GM12878 (cell line): ENCODE measurements around the gene ACYP2. TPM values are rescaled to one million over a fixed set of nuclear protein-coding genes. Genes with fewer than 3 reads are reported as not detected.

Experiments
- ATAC-seq: fragments of 200-7000 bp; cut with Tn5 transposase; 3 replicates; pipeline ENCODE4 v1.9.1; 2020; ENCODE audit warnings: mild to moderate bottlenecking, moderate library complexity
- BruUV-seq: library from RNA; stranded (reverse); fragments of 400-500 nt; replicated peaks from 2 replicates; lab custom pipeline; 2021; lab: Mats Ljungman, UMichigan
- CTCF ChIA-PET: fragments of 300-600 bp; sonication (Branson Sonifier 250); formaldehyde crosslinking; extraction: SDS; loops from one replicate; lab custom pipeline; 2021; ENCODE audit warnings: inconsistent platforms; lab: Yijun Ruan, JAX
- POLR2A ChIA-PET: fragments of 350-600 bp; formaldehyde crosslinking; extraction: SDS; loops from one replicate; lab custom pipeline; 2021; ENCODE audit warnings: inconsistent platforms; lab: Charles Lee
- RAD21 ChIA-PET: fragments of 300-600 bp; sonication (Branson Sonifier 250); formaldehyde crosslinking; loops from one replicate; lab custom pipeline; 2023; ENCODE audit warnings: antibody characterized with exemption; ENCODE audit not compliant: unreplicated experiment; lab: Charles Lee
- SMC1A ChIA-PET: fragments of 300-600 bp; sonication (Branson Sonifier 250); formaldehyde crosslinking; loops from one replicate; lab custom pipeline; 2023; ENCODE audit not compliant: unreplicated experiment, uncharacterized antibody; lab: Charles Lee
- DNase-seq: peaks from one replicate; pipeline ENCODE4 v3.0.0-alpha.2; 2011; ENCODE audit warnings: low read depth, low spot score
- FAIRE-seq: peaks from 3 replicates; lab custom pipeline; 2011; peaks lifted over from hg19 to GRCh38; lab: Jason Lieb, UNC
- H2AFZ ChIP-seq: 2 replicates; pipeline ENCODE4 v1.6.0; 2011; ENCODE audit warnings: low read depth, low read length, control low read depth; ENCODE audit not compliant: control insufficient read depth
- H3K27ac ChIP-seq: 2 replicates; pipeline ENCODE4 v1.5.1; 2011; ENCODE audit warnings: control low read depth; ENCODE audit not compliant: control insufficient read depth, insufficient read depth
- H3K27me3 ChIP-seq, 2 experiments: replicated peaks in 1 of 2; 2 replicates each; pipeline versions ENCODE4 v1.6.0 to v1.6.1; 2011; ENCODE audit warnings: low read length in 1 of 2; ENCODE audit not compliant: control insufficient read depth in 2 of 2, insufficient read depth in 2 of 2
- H3K36me3 ChIP-seq, 2 experiments: 2 replicates each; pipeline ENCODE4 v1.5.1; 2011; ENCODE audit warnings: low read length in 1 of 2; ENCODE audit not compliant: control insufficient read depth in 2 of 2, insufficient read depth in 2 of 2
- H3K4me1 ChIP-seq: 2 replicates; pipeline ENCODE4 v1.6.1; 2011; ENCODE audit warnings: mild to moderate bottlenecking, low read length, moderate library complexity, mixed read lengths; ENCODE audit not compliant: control insufficient read depth, insufficient read depth
- H3K4me2 ChIP-seq: 2 replicates; pipeline ENCODE4 v1.6.0; 2011; ENCODE audit warnings: control low read depth; ENCODE audit not compliant: control insufficient read depth, insufficient read depth
- H3K4me3 ChIP-seq: fragments of 200-600 bp; sonication (generic); 2 replicates; pipeline ENCODE4 v1.5.1; 2016
- H3K79me2 ChIP-seq: 2 replicates; pipeline ENCODE4 v1.6.0; 2011; ENCODE audit warnings: low read length; ENCODE audit not compliant: control insufficient read depth, insufficient read depth
- H3K9ac ChIP-seq: 2 replicates; pipeline ENCODE4 v1.8.0; 2011; ENCODE audit warnings: low read length, control low read depth, mixed read lengths; ENCODE audit not compliant: control insufficient read depth, insufficient read depth
- H3K9me3 ChIP-seq: replicated peaks from 3 replicates; pipeline ENCODE4 v1.5.1; 2011; ENCODE audit warnings: mild to moderate bottlenecking, low read length; ENCODE audit not compliant: control insufficient read depth, insufficient read depth
- H4K20me1 ChIP-seq: 2 replicates; pipeline ENCODE4 v1.6.0; 2011; ENCODE audit not compliant: control insufficient read depth, insufficient read depth
- CUX1 ChIP-seq: IDR thresholded peaks from 2 replicates; pipeline ENCODE4 v1.6.1; 2012; ENCODE audit warnings: improper control_type of control experiment, low read depth, low read length; ENCODE audit not compliant: insufficient replicate concordance
- GATAD2B ChIP-seq: fragments of 450-650 bp; conservative IDR thresholded peaks from 2 replicates; pipeline ENCODE4 v1.6.1; 2017; ENCODE audit warnings: low read depth, mild to moderate bottlenecking, moderate library complexity
- RUNX3 ChIP-seq: IDR thresholded peaks from 2 replicates; pipeline ENCODE4 v1.6.1; 2012; ENCODE audit warnings: low read length, inconsistent platforms
- SMAD5 ChIP-seq: IDR thresholded peaks from 2 replicates; pipeline ENCODE4 v1.6.1; 2016; ENCODE audit warnings: antibody characterized with exemption, low read depth
- ZNF274 ChIP-seq: IDR thresholded peaks from one replicate; pipeline ENCODE4 v1.8.0; 2011; ENCODE audit not compliant: insufficient read length, insufficient read depth
- WGBS: methylation state at CpG from one replicate; pipeline ENCODE4 v1.1.6; 2016; ENCODE audit warnings: low lambda C conversion rate; ENCODE audit not compliant: insufficient replicate concordance, insufficient coverage; ENCODE audit errors: missing lambda C conversion rate; 5-methylcytosine and 5-hydroxymethylcytosine counted together
- in situ Hi-C: fragments of 300-500 bp; cut with MboI; formaldehyde crosslinking; loops from 9 replicates; pipeline ENCODE4 v1.14.3; 2018; ENCODE audit warnings: mixed read lengths
- intact Hi-C: fragments of 100-400 bp; cut with micrococcal nuclease; formaldehyde crosslinking; loops from one replicate; pipeline ENCODE4 v1.14.2; 2022; ENCODE audit not compliant: unreplicated experiment
- polyA plus RNA-seq, 11 experiments: library from polyadenylated mRNA; depleted of rRNA in 4 of 11; unstranded in 6 of 11; stranded (reverse) in 5 of 11; fragments of >200 nt; fragmentation: Nextera tagmentation in 4 of 11; fragmentation: Illumina TruSeq in 1 of 11; extraction: Ambion mirVana in 4 of 11; extraction: Trizol in 1 of 11; gene quantifications; 1 replicate in 1 of 11; 2 replicates in 10 of 11; pipeline versions ENCODE4 v1.2.1 to v1.2.3, GENCODE V29; 2011 to 2016; ENCODE audit warnings: inconsistent platforms in 2 of 11, missing spikeins in 2 of 11, low read depth in 1 of 11
- total RNA-seq, 4 experiments: library from RNA; depleted of rRNA in 3 of 4; stranded (reverse); fragments of >200 nt in 3 of 4; fragmentation: Illumina TruSeq in 1 of 4; extraction: Trizol in 1 of 4; gene quantifications; 2 replicates each; pipeline versions ENCODE4 v1.2.1 to v1.2.3, GENCODE V29; 2013 to 2021
- TF ChIP-seq, protein P1 (sequence below): IDR thresholded peaks from 2 replicates; pipeline ENCODE4 v1.6.1; 2011; ENCODE audit warnings: borderline replicate concordance, low read depth, mild to moderate bottlenecking, moderate library complexity, low read length; ENCODE audit not compliant: insufficient read depth, poor library complexity, severe bottlenecking
- TF ChIP-seq, protein P2 (sequence below): fragments of 450-650 bp; IDR thresholded peaks from 2 replicates; pipeline ENCODE4 v1.6.1; 2017; ENCODE audit warnings: low read depth, mild to moderate bottlenecking, moderate library complexity

ACYP2 gene
- total and polyA plus RNA-seq, 10 of the 15 experiments (the other 5 are each of a cell fraction or from before 2014, with no cell fraction given), result 4.2 to 16.3 (median 9.0) TPM

- TF ChIP-seq CUX1, result no peak
- no peak for TF ChIP-seq GATAD2B
- no peak for TF ChIP-seq RUNX3
- TF ChIP-seq, protein P1, sequence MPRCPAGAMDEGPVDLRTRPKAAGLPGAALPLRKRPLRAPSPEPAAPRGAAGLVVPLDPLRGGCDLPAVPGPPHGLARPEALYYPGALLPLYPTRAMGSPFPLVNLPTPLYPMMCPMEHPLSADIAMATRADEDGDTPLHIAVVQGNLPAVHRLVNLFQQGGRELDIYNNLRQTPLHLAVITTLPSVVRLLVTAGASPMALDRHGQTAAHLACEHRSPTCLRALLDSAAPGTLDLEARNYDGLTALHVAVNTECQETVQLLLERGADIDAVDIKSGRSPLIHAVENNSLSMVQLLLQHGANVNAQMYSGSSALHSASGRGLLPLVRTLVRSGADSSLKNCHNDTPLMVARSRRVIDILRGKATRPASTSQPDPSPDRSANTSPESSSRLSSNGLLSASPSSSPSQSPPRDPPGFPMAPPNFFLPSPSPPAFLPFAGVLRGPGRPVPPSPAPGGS, result no peak
- TF ChIP-seq, all 136 proteins: peak for 0
These were observed 174.5 kb downstream of the ACYP2 start (continued) for GRCh38 chr2:54289917-54290316.

DNA sequence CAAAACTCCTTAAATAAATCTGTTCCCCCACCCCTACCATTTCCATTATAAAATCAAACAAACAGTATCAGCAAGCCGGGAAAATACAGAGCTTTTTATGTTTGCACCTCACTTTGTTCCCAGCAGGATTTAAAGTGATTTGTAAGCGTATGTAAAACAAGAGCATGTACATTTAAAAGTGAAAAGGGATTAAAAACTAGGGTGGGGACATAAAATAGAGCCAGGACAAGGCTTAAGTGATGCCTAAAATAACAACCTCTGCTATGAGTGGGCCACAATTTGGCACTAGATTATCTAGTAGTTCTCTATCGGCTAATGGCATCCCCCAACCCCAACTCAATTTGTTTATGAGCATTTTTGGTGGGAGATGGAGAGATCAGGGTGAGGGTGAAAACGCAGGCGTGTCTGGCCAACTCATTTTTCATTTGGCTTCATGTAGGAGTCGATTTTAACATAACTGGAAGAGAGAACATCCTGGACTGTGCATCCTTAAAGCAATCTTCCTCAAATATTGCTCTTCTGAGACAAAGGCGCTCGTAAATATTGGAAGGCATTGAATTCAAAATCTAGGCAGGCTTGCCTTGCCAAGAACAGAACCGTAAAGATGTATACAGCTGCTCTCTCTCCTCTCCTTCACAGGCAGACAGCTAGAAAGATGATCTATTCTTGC is 175.1 kb downstream of the ACYP2 start:
- Histone ChIP-seq H2AFZ (no peak overlapping the region), H3K27me3 (no peaks in the 10 kb centered on the region), H3K4me3 (no peak overlapping the region), H3K9me3 (no peaks in the 10 kb centered on the region), H3K79me2 (no peaks in the 10 kb centered on the region), H3K4me2 (no peak overlapping the region), H3K36me3 (no peaks in the 10 kb centered on the region), H3K27ac (no peak overlapping the region), H3K9ac (no peak overlapping the region), H4K20me1 (no peaks in the 10 kb centered on the region), H3K4me1 (no peaks in the 10 kb centered on the region)
- SMC1A ChIA-PET, result no interaction called here
- WGBS, result 48% methylated on average over 9 of the region's 9 CpGs
- FAIRE-seq (no peak), ATAC-seq (no peak), DNase-seq (no peak)
- no TSS peak for BruUV-seq
- POLR2A ChIA-PET, result no interaction called here
- RAD21 ChIA-PET, result interaction anchor here (0.6 kb wide), 1 partner anchor 404 kb away, joined by 3 read pairs; no protein-coding TSS in a partner anchor
- in situ Hi-C loops, result no loop called here
- CTCF ChIA-PET, result no interaction called here
- intact Hi-C loops, result no loop called here
- TF ChIP-seq, protein P2, sequence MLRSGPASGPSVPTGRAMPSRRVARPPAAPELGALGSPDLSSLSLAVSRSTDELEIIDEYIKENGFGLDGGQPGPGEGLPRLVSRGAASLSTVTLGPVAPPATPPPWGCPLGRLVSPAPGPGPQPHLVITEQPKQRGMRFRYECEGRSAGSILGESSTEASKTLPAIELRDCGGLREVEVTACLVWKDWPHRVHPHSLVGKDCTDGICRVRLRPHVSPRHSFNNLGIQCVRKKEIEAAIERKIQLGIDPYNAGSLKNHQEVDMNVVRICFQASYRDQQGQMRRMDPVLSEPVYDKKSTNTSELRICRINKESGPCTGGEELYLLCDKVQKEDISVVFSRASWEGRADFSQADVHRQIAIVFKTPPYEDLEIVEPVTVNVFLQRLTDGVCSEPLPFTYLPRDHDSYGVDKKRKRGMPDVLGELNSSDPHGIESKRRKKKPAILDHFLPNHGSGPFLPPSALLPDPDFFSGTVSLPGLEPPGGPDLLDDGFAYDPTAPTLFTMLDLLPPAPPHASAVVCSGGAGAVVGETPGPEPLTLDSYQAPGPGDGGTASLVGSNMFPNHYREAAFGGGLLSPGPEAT, result no peak
- TF ChIP-seq ZNF274, result no peak
- no peak for TF ChIP-seq SMAD5
- no peak for TF ChIP-seq CUX1
